ENCODE data around the gene ZBTB5.
"Not testable (repeated sequence)": the region's sequence is repeated elsewhere in the genome, so short reads cannot be mapped to it uniquely, and the experiment has no call there.

The ZBTB5 gene

GRCh38 chr9:37426431-37426830 is 38.8 kb downstream of the ZBTB5 start:
- H3K36me3 ChIP-seq (ENCODE audit: control insufficient read depth, insufficient read depth, low read length); H3K27me3 ChIP-seq (ENCODE audit: control insufficient read depth, insufficient read depth, low read length); H3K9ac ChIP-seq (ENCODE audit: low read length); H3K9me3 ChIP-seq (ENCODE audit: control insufficient read depth, low read length); H3K4me3 ChIP-seq (ENCODE audit: low read length): not testable (repeated sequence)
- H3K4me1 ChIP-seq (ENCODE audit: control insufficient read depth, insufficient read depth, low read length): peaks cover 24% of the 10 kb centered on the region

GRCh38 chr9:37425298-37425752 is 39.9 kb downstream of the ZBTB5 start:
- Histone ChIP-seq H3K4me1 (ENCODE audit: control insufficient read depth, insufficient read depth, low read length) (peaks cover 24% of the 10 kb centered on the region), H3K36me3 (ENCODE audit: control insufficient read depth, insufficient read depth, low read length) (no peaks in the 10 kb centered on the region), H3K27me3 (ENCODE audit: control insufficient read depth, insufficient read depth, low read length) (no peaks in the 10 kb centered on the region), H3K9me3 (ENCODE audit: control insufficient read depth, low read length) (no peaks in the 10 kb centered on the region), H3K4me3 (ENCODE audit: low read length) (no peak overlapping the region), H3K9ac (ENCODE audit: low read length) (no peak overlapping the region)

- peaks cover 24% of the 10 kb centered on the region for H3K4me1 ChIP-seq (ENCODE audit: control insufficient read depth, insufficient read depth, low read length)
- H3K9ac ChIP-seq (ENCODE audit: low read length): no peak overlapping the region
- no peaks in the 10 kb centered on the region for H3K9me3 ChIP-seq (ENCODE audit: control insufficient read depth, low read length)
- no peaks in the 10 kb centered on the region for H3K36me3 ChIP-seq (ENCODE audit: control insufficient read depth, insufficient read depth, low read length)
- H3K27me3 ChIP-seq (ENCODE audit: control insufficient read depth, insufficient read depth, low read length): no peaks in the 10 kb centered on the region
- no peak overlapping the region for H3K4me3 ChIP-seq (ENCODE audit: low read length)
Measured at GRCh38 chr9:37424686-37425297, 40.5 kb downstream of the ZBTB5 start.

- Histone ChIP-seq H3K9ac (ENCODE audit: low read length) (no peak overlapping the region), H3K9me3 (ENCODE audit: control insufficient read depth, low read length) (no peaks in the 10 kb centered on the region), H3K4me1 (ENCODE audit: control insufficient read depth, insufficient read depth, low read length) (peaks cover 24% of the 10 kb centered on the region), H3K4me3 (ENCODE audit: low read length) (no peak overlapping the region), H3K27me3 (ENCODE audit: control insufficient read depth, insufficient read depth, low read length) (no peaks in the 10 kb centered on the region), H3K36me3 (ENCODE audit: control insufficient read depth, insufficient read depth, low read length) (no peaks in the 10 kb centered on the region)
Measured at GRCh38 chr9:37424204-37424685, 41.0 kb downstream of the ZBTB5 start.

GRCh38 chr9:37423508-37423907 is 41.7 kb downstream of the ZBTB5 start:
- no peaks in the 10 kb centered on the region for H3K36me3 ChIP-seq (ENCODE audit: control insufficient read depth, insufficient read depth, low read length)
- H3K4me1 ChIP-seq (ENCODE audit: control insufficient read depth, insufficient read depth, low read length): peaks cover 24% of the 10 kb centered on the region
- H3K9me3 ChIP-seq (ENCODE audit: control insufficient read depth, low read length): no peaks in the 10 kb centered on the region
- H3K4me3 ChIP-seq (ENCODE audit: low read length): no peak overlapping the region
- peak overlapping the region; percentile 94 for H3K9ac ChIP-seq (ENCODE audit: low read length)
- no peaks in the 10 kb centered on the region for H3K27me3 ChIP-seq (ENCODE audit: control insufficient read depth, insufficient read depth, low read length)

- H3K4me3 ChIP-seq (ENCODE audit: low read length): peak within 1 kb of the TSS; percentile 62
- peak within 1 kb of the TSS; percentile 94 for H3K9ac ChIP-seq (ENCODE audit: low read length)
- H3K36me3 ChIP-seq (ENCODE audit: control insufficient read depth, insufficient read depth, low read length): no peaks in the 10 kb centered on the region
- peaks cover 24% of the 10 kb centered on the region for H3K4me1 ChIP-seq (ENCODE audit: control insufficient read depth, insufficient read depth, low read length)
- no peaks in the 10 kb centered on the region for H3K27me3 ChIP-seq (ENCODE audit: control insufficient read depth, insufficient read depth, low read length)
- H3K9me3 ChIP-seq (ENCODE audit: control insufficient read depth, low read length): no peaks in the 10 kb centered on the region
Measured at GRCh38 chr9:37422289-37423104, 42.8 kb downstream of the ZBTB5 start, which contains the start of gene GRHPR. Gene GRHPR, plus strand, starts transcription at chr9:37422696. Its CDS starts 55 bp downstream, at chr9:37422751.

GRCh38 chr9:37421914-37422288 is 43.3 kb downstream of the ZBTB5 start:
- Histone ChIP-seq H3K27me3 (ENCODE audit: control insufficient read depth, insufficient read depth, low read length) (no peaks in the 10 kb centered on the region), H3K4me3 (ENCODE audit: low read length) (peak overlapping the region; percentile 62), H3K9me3 (ENCODE audit: control insufficient read depth, low read length) (no peaks in the 10 kb centered on the region), H3K36me3 (ENCODE audit: control insufficient read depth, insufficient read depth, low read length) (no peaks in the 10 kb centered on the region), H3K4me1 (ENCODE audit: control insufficient read depth, insufficient read depth, low read length) (peaks cover 24% of the 10 kb centered on the region), H3K9ac (ENCODE audit: low read length) (peak overlapping the region; percentile 94)

GRCh38 chr9:37420271-37421215 is 44.7 kb downstream of the ZBTB5 start:
- no peak overlapping the region for H3K9ac ChIP-seq (ENCODE audit: low read length)
- H3K27me3 ChIP-seq (ENCODE audit: control insufficient read depth, insufficient read depth, low read length): no peaks in the 10 kb centered on the region
- H3K9me3 ChIP-seq (ENCODE audit: control insufficient read depth, low read length): no peaks in the 10 kb centered on the region
- no peaks in the 10 kb centered on the region for H3K36me3 ChIP-seq (ENCODE audit: control insufficient read depth, insufficient read depth, low read length)
- H3K4me3 ChIP-seq (ENCODE audit: low read length): no peak overlapping the region
- H3K4me1 ChIP-seq (ENCODE audit: control insufficient read depth, insufficient read depth, low read length): peaks cover 24% of the 10 kb centered on the region

GRCh38 chr9:37419204-37419603 is 46.0 kb downstream of the ZBTB5 start:
- H3K4me3 ChIP-seq (ENCODE audit: low read length): no peak overlapping the region
- H3K9me3 ChIP-seq (ENCODE audit: control insufficient read depth, low read length): no peaks in the 10 kb centered on the region
- H3K9ac ChIP-seq (ENCODE audit: low read length): no peak overlapping the region
- no peaks in the 10 kb centered on the region for H3K36me3 ChIP-seq (ENCODE audit: control insufficient read depth, insufficient read depth, low read length)
- no peaks in the 10 kb centered on the region for H3K27me3 ChIP-seq (ENCODE audit: control insufficient read depth, insufficient read depth, low read length)
- peaks cover 12% of the 10 kb centered on the region for H3K4me1 ChIP-seq (ENCODE audit: control insufficient read depth, insufficient read depth, low read length)

- no peaks in the 10 kb centered on the region for H3K27me3 ChIP-seq (ENCODE audit: control insufficient read depth, insufficient read depth, low read length)
- H3K36me3 ChIP-seq (ENCODE audit: control insufficient read depth, insufficient read depth, low read length): no peaks in the 10 kb centered on the region
- peaks cover under 1% of the 10 kb centered on the region for H3K4me1 ChIP-seq (ENCODE audit: control insufficient read depth, insufficient read depth, low read length)
- H3K9ac ChIP-seq (ENCODE audit: low read length): no peak overlapping the region
- H3K9me3 ChIP-seq (ENCODE audit: control insufficient read depth, low read length): no peaks in the 10 kb centered on the region
- no peak overlapping the region for H3K4me3 ChIP-seq (ENCODE audit: low read length)
Measured at GRCh38 chr9:37417857-37418618, 47.2 kb downstream of the ZBTB5 start.

GRCh38 chr9:37417252-37417803 is 47.9 kb downstream of the ZBTB5 start:
- Histone ChIP-seq H3K4me3 (ENCODE audit: low read length) (no peak overlapping the region), H3K9ac (ENCODE audit: low read length) (no peak overlapping the region), H3K27me3 (ENCODE audit: control insufficient read depth, insufficient read depth, low read length) (no peaks in the 10 kb centered on the region), H3K4me1 (ENCODE audit: control insufficient read depth, insufficient read depth, low read length) (no peaks in the 10 kb centered on the region), H3K36me3 (ENCODE audit: control insufficient read depth, insufficient read depth, low read length) (no peaks in the 10 kb centered on the region), H3K9me3 (ENCODE audit: control insufficient read depth, low read length) (no peaks in the 10 kb centered on the region)
